ENCODE data around the gene COA3. TPM values are rescaled to one million over a fixed set of nuclear protein-coding genes. Genes with fewer than 3 reads are reported as not detected.
A peak's percentile ranks its signal among the peaks of the same experiment; 100 is the strongest.
"Not testable (repeated sequence)": the region's sequence is repeated elsewhere in the genome, so short reads cannot be mapped to it uniquely, and the experiment has no call there.

The COA3 gene
- total RNA-seq, 4 donors from 2014 or later = 128 to 400 (median 171) TPM

DNA sequence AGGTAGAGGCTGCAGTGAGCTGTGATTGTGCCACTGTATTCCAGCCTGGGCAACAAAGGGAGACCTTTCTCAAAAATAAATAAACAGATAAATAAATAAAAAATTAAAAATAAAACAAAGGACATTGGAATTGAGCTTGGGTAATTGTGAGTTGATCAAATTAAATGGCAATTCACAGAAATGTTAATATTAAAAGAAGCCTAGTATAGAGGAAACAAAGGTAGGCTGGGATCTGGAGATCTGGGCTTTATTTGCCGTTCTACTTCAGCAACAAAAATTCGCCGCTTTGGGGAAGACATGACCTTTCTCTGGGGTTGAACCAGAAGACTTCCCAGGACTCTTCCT, 25.6 kb downstream of the COA3 start:
- in situ Hi-C loops (cut with MboI; ENCODE audit: low pct_ligation_motif_present in 1 of 4, low pct_unique_long_range_greater_than_20kb in 1 of 4, low sequenced_read_pairs in 3 of 4) (no loop called here), intact Hi-C loops (cut with DNase I; ENCODE audit: low total_unique reads) (loop anchor here (5.0 kb wide), 1 partner anchor 986 kb away; the partner anchor contains the start of gene JUP)
- H3K27ac ChIP-seq = peak overlapping the region; percentile 86 to 89 (median 88)
- no peaks in the 10 kb centered on the region for H3K9me3 ChIP-seq
- H3K4me3 ChIP-seq = peak overlapping the region in 3 of 4 donors; percentile 69 to 77 (median 75)
- H3K36me3 ChIP-seq = peaks cover 0 to 18% (median 9%) of the 10 kb centered on the region in 4 donors
- 0 to 4% methylated on average over 3 of the region's 3 CpGs for WGBS, 2 donors (ENCODE audit: low coverage in 1 of 2)
- peaks cover 3 to 27% (median 15%) of the 10 kb centered on the region in 4 donors for H3K4me1 ChIP-seq
- TF ChIP-seq, protein P1, sequence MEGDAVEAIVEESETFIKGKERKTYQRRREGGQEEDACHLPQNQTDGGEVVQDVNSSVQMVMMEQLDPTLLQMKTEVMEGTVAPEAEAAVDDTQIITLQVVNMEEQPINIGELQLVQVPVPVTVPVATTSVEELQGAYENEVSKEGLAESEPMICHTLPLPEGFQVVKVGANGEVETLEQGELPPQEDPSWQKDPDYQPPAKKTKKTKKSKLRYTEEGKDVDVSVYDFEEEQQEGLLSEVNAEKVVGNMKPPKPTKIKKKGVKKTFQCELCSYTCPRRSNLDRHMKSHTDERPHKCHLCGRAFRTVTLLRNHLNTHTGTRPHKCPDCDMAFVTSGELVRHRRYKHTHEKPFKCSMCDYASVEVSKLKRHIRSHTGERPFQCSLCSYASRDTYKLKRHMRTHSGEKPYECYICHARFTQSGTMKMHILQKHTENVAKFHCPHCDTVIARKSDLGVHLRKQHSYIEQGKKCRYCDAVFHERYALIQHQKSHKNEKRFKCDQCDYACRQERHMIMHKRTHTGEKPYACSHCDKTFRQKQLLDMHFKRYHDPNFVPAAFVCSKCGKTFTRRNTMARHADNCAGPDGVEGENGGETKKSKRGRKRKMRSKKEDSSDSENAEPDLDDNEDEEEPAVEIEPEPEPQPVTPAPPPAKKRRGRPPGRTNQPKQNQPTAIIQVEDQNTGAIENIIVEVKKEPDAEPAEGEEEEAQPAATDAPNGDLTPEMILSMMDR (IDR thresholded peaks at IDR 0.05) = no peak
- TF ChIP-seq EP300 (IDR thresholded peaks at IDR 0.05; ENCODE audit: low read depth) (no peak), POLR2A (IDR thresholded peaks at IDR 0.05) (no peak), POLR2AphosphoS5 (IDR thresholded peaks at IDR 0.05) (no peak)
- H3K27me3 ChIP-seq = no peaks in the 10 kb centered on the region
- DNase-seq = no peak

DNA sequence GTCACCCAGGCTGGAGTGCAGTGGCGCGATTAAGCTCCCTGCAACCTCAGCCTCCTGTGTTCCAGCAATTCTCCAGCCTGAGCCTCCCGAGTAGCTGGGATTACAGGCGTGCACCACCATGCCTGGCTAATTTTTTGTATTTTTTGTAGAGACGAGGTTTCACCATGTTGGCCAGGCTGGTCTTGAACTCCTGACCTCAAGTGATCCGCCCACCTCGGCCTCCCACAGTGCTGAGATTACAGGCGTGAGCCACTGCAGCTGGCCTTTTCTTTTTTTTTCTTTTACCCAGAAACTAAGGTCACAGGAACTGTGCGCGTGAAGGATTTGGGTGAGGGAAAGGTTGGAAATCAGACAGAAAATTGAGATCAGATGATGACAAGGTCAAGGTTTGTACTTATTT, 28.5 kb downstream of the COA3 start:
- peaks cover 3 to 19% (median 14%) of the 10 kb centered on the region in 4 donors for H3K4me1 ChIP-seq
- H3K4me3 ChIP-seq; H3K9me3 ChIP-seq; H3K27ac ChIP-seq; H3K27me3 ChIP-seq; DNase-seq; in situ Hi-C loops (cut with MboI; ENCODE audit: low pct_ligation_motif_present in 1 of 4, low pct_unique_long_range_greater_than_20kb in 1 of 4, low sequenced_read_pairs in 3 of 4); H3K36me3 ChIP-seq: not testable (repeated sequence)
- intact Hi-C loops (cut with DNase I; ENCODE audit: low total_unique reads) = loop anchor here (5.0 to 10.0 kb wide), 2 partner anchors 185 to 983 kb away; partner anchors contain the start of gene JUP
- 77% methylated on average over 10 of the region's 10 CpGs for WGBS, 2 donors (ENCODE audit: low coverage in 1 of 2)

DNA sequence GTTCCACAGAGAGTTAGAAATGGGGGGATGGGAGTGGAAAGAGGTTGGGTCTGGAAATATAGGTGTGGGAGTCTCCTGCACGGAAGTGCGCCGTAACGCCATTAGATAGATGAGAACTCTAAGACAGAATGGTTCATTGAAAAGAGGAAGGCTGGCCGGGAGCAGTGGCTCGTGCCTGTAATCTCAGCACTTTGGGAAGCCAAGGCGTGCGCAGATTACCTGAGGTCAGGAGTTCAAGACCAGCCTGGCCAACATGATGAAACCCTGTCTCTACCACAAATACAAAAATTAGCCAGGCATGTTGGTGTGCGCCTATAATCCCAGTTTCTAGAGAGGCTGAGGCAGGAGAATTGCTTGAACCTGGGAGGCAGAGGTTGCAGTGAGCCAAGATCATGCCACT, 30.5 kb downstream of the COA3 start:
- WGBS, 2 donors (ENCODE audit: low coverage in 1 of 2) = 76 to 85% methylated on average over 4 to 9 of the region's 9 CpGs
- in situ Hi-C loops (cut with MboI; ENCODE audit: low pct_ligation_motif_present in 1 of 4, low pct_unique_long_range_greater_than_20kb in 1 of 4, low sequenced_read_pairs in 3 of 4); H3K4me1 ChIP-seq: not testable (repeated sequence)

DNA sequence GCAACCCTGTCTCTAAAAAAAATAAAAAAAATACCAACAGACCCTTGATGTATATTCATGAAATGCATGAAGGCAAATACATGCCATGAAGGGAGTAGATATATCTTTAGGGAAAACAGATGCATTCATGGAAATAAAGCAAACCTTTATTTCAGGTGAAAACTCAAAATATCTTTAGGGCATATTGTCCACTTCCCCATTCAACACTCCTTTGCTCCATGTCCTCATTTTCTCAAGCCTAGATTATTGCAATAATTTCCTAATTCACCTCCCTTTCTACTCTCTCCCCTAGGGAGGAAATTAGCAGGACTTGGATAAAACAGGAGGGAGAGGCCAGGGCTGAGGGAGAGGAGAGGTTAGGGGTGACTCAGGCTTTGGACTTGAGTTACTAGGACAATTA, 31.0 kb downstream of the COA3 start:
- Histone ChIP-seq H3K36me3 (no peaks in the 10 kb centered on the region), H3K27ac (no peak overlapping the region), H3K4me3 (no peak overlapping the region), H3K27me3 (peaks cover under 1% of the 10 kb centered on the region), H3K9me3 (no peaks in the 10 kb centered on the region), H3K4me1 (peaks cover 0 to 4% (median 2%) of the 10 kb centered on the region in 4 donors)
- TF ChIP-seq EP300 (IDR thresholded peaks at IDR 0.05; ENCODE audit: low read depth) (no peak), POLR2AphosphoS5 (IDR thresholded peaks at IDR 0.05) (no peak), POLR2A (IDR thresholded peaks at IDR 0.05) (no peak)
- TF ChIP-seq, protein P1 (IDR thresholded peaks at IDR 0.05) = no peak
- no peak for DNase-seq
- intact Hi-C loops (cut with DNase I; ENCODE audit: low total_unique reads) (loop anchor here (10.0 kb wide), 1 partner anchor 183 kb away; no protein-coding TSS in a partner anchor), in situ Hi-C loops (cut with MboI; ENCODE audit: low pct_ligation_motif_present in 1 of 4, low pct_unique_long_range_greater_than_20kb in 1 of 4, low sequenced_read_pairs in 3 of 4) (no loop called here)

More for the DNA sequence above, 30.5 kb downstream of the COA3 start:
- H3K27me3 ChIP-seq, H3K4me3 ChIP-seq, H3K9me3 ChIP-seq, DNase-seq, H3K27ac ChIP-seq, H3K36me3 ChIP-seq: not testable (repeated sequence)
- intact Hi-C loops (cut with DNase I; ENCODE audit: low total_unique reads) = loop anchor here (10.0 kb wide), 1 partner anchor 183 kb away; no protein-coding TSS in a partner anchor

DNA sequence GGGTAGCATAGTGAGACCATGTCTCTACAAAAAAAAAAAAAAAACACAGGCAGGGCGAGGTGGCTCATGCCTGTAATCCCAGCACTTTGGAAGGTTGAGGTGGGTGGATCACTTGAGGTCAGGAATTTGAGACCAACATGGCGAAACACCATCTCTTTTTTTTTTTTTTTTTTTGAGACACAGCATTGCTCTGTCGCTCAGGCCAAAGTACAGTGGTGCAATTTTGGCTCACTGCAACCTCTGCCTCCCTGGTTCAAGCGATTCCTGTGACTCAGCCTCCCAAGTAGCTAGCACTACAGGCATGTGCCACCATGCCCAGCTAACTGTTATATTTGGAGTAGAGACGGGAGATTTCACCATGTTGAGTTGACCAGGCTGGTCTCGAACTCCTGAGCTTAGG, 32.4 kb downstream of the COA3 start:
- WGBS, 2 donors (ENCODE audit: low coverage in 1 of 2) = 82% methylated on average over 6 of the region's 6 CpGs; no CpG with 5 or more reads in 1 of the 2 donors
- in situ Hi-C loops (cut with MboI; ENCODE audit: low pct_ligation_motif_present in 1 of 4, low pct_unique_long_range_greater_than_20kb in 1 of 4, low sequenced_read_pairs in 3 of 4) = no loop called here

More for the DNA sequence above, 32.4 kb downstream of the COA3 start:
- TF ChIP-seq, protein P1 (IDR thresholded peaks at IDR 0.05) = no peak
- TF ChIP-seq EP300 (IDR thresholded peaks at IDR 0.05; ENCODE audit: low read depth) = no peak
- TF ChIP-seq POLR2A (IDR thresholded peaks at IDR 0.05) = no peak
- TF ChIP-seq POLR2AphosphoS5 (IDR thresholded peaks at IDR 0.05) = no peak
- intact Hi-C loops (cut with DNase I; ENCODE audit: low total_unique reads) = loop anchor here (10.0 kb wide), 1 partner anchor 181 kb away; no protein-coding TSS in a partner anchor
- Histone ChIP-seq H3K4me1 (peaks cover 5 to 11% (median 8%) of the 10 kb centered on the region in 4 donors), H3K27me3 (peaks cover 14% of the 10 kb centered on the region), H3K36me3 (no peaks in the 10 kb centered on the region), H3K4me3 (no peak overlapping the region), H3K27ac (no peak overlapping the region), H3K9me3 (no peaks in the 10 kb centered on the region)
- no peak for DNase-seq
